Activated naive CD4-positive, alpha-beta T cell treated with anti-CD3 and anti-CD28 coated beads, Interleukin-2, amount 10 ng/mL, durations not matched to agents 5 hours and 36 hours (primary cell): Measurements from ENCODE around the gene AIMP1. TPM values are rescaled to one million over a fixed set of nuclear protein-coding genes. Genes with fewer than 3 reads are reported as not detected.

ENCODE experiments used
- total RNA-seq, 2 experiments: library from RNA; stranded (reverse); gene quantifications; one replicate each; pipeline ENCODE4 v1.2.3, GENCODE V29; 2021

The AIMP1 gene
- 10 to 100 TPM; 48.0 to 49.3 TPM for total RNA-seq

GRCh38 chr4:106315968-106316772 is at the start of gene AIMP1, which contains the start of gene TBCK:
Gene AIMP1 (plus strand): TSS chr4:106316550. CDS start chr4:106325010, 8,460 bp downstream.
Gene TBCK (minus strand): TSS chr4:106316209. CDS start chr4:106308960, 7,249 bp downstream.

GRCh38 chr4:106368678-106369077 is 52.3 kb downstream of the AIMP1 start, which contains the start of gene GIMD1:
Gene GIMD1 (minus strand): TSS chr4:106368778. CDS start chr4:106367435, 1,343 bp downstream.

Other genes with a start within 250 kb of the AIMP1 start
- 10 to 100 TPM; 32.1 to 35.5 TPM for gene TBCK, start 341 bp upstream of the AIMP1 start, total RNA-seq
- not detected for gene GIMD1, start 52.2 kb downstream of the AIMP1 start, total RNA-seq